ENCODE data around the gene GCN1. TPM values are rescaled to one million over a fixed set of nuclear protein-coding genes. Genes with fewer than 3 reads are reported as not detected.

GCN1 gene
- polyA plus RNA-seq, 1 experiment = 59.7 TPM

GRCh38 chr12:120229071-120229486, 34.6 kb upstream of the GCN1 start:
- H3K27me3 ChIP-seq (ENCODE audit: control insufficient read depth, insufficient read depth, low read length) = no peaks in the 10 kb centered on the region
- no peak for TF ChIP-seq CTCF (IDR thresholded peaks at IDR 0.05; ENCODE audit: insufficient read depth, low read depth, low read length)
- ChIA-PET CTCF (interaction anchor here (0.7 to 11.4 kb wide), 12 partner anchors 10 to 73 kb away, joined by 3 to 482 read pairs (median 14); partner anchors contain the start of genes PXN, RNU4-1, RNU4-2 and RPLP0), POLR2A (interaction anchor here (2.0 to 3.8 kb wide), 3 partner anchors 28 to 64 kb away, joined by 9 to 33 read pairs (median 23); partner anchors contain the start of genes RNU4-1, RNU4-2 and RPLP0)
- peaks cover 7% of the 10 kb centered on the region for H3K36me3 ChIP-seq (ENCODE audit: control insufficient read depth, insufficient read depth, low read length)
- DNase-seq (ENCODE audit: low read depth) = no peak
- H3K4me3 ChIP-seq (ENCODE audit: low read depth, low read length) = no peak overlapping the region

GRCh38 chr12:120228291-120229070, 34.0 kb upstream of the GCN1 start:
- CTCF ChIA-PET = interaction anchor here (0.6 to 11.4 kb wide), 18 partner anchors 10 to 268 kb away, joined by 3 to 482 read pairs (median 6); partner anchors contain the start of genes PXN, RNU4-1, RNU4-2 and RPLP0
- Histone ChIP-seq H3K27me3 (ENCODE audit: control insufficient read depth, insufficient read depth, low read length) (no peaks in the 10 kb centered on the region), H3K4me3 (ENCODE audit: low read depth, low read length) (no peak overlapping the region), H3K36me3 (ENCODE audit: control insufficient read depth, insufficient read depth, low read length) (peaks cover 11% of the 10 kb centered on the region)
- TF ChIP-seq CTCF (IDR thresholded peaks at IDR 0.05; ENCODE audit: insufficient read depth, low read depth, low read length) = peak; percentile 91
- POLR2A ChIA-PET = interaction anchor here (0.9 to 1.7 kb wide), 3 partner anchors 27 to 62 kb away, joined by 6 to 7 read pairs (median 7); no protein-coding TSS in a partner anchor
- no peak for DNase-seq (ENCODE audit: low read depth)

- ChIA-PET CTCF (interaction anchor here (0.6 to 11.4 kb wide), 18 partner anchors 9 to 269 kb away, joined by 3 to 482 read pairs (median 6); partner anchors contain the start of genes PXN, RNU4-1, RNU4-2 and RPLP0), POLR2A (interaction anchor here (0.9 to 1.7 kb wide), 3 partner anchors 27 to 63 kb away, joined by 6 to 7 read pairs (median 7); no protein-coding TSS in a partner anchor)
- Histone ChIP-seq H3K4me3 (ENCODE audit: low read depth, low read length) (no peak overlapping the region), H3K36me3 (ENCODE audit: control insufficient read depth, insufficient read depth, low read length) (peaks cover 13% of the 10 kb centered on the region), H3K27me3 (ENCODE audit: control insufficient read depth, insufficient read depth, low read length) (no peaks in the 10 kb centered on the region)
- TF ChIP-seq CTCF (IDR thresholded peaks at IDR 0.05; ENCODE audit: insufficient read depth, low read depth, low read length) = no peak
- DNase-seq (ENCODE audit: low read depth) = no peak
Measured at GRCh38 chr12:120228041-120228290, 33.5 kb upstream of the GCN1 start.

GRCh38 chr12:120227233-120228040, 32.9 kb upstream of the GCN1 start:
- DNase-seq (ENCODE audit: low read depth) = no peak
- POLR2A ChIA-PET = interaction anchor here (0.9 to 1.7 kb wide), 3 partner anchors 26 to 63 kb away, joined by 6 to 7 read pairs (median 7); no protein-coding TSS in a partner anchor
- Histone ChIP-seq H3K27me3 (ENCODE audit: control insufficient read depth, insufficient read depth, low read length) (no peaks in the 10 kb centered on the region), H3K4me3 (ENCODE audit: low read depth, low read length) (no peak overlapping the region), H3K36me3 (ENCODE audit: control insufficient read depth, insufficient read depth, low read length) (peaks cover 17% of the 10 kb centered on the region)
- CTCF ChIA-PET = interaction anchor here (0.6 to 11.4 kb wide), 22 partner anchors 9 to 269 kb away, joined by 3 to 482 read pairs (median 4); partner anchors contain the start of genes PXN, RNU4-1, RNU4-2 and RPLP0
- no peak for TF ChIP-seq CTCF (IDR thresholded peaks at IDR 0.05; ENCODE audit: insufficient read depth, low read depth, low read length)

Measured in BJ (cell line).